Fibroblast of lung (primary cell): Measurements from ENCODE around the gene AP5B1. TPM values are rescaled to one million over a fixed set of nuclear protein-coding genes. Genes with fewer than 3 reads are reported as not detected.

ENCODE experiments used
- DNase-seq, 2 donors: peaks; one replicate each; pipeline versions ENCODE4 v3.0.0 to v3.0.0-alpha.2; 2010; ENCODE audit warnings: low read depth in 2 of 2
- H2AFZ ChIP-seq: 2 replicates; pipeline ENCODE4 v1.5.1; 2012; ENCODE audit warnings: low read length, control low read depth, inconsistent platforms
- H3K27ac ChIP-seq: 2 replicates; pipeline ENCODE4 v1.5.1; 2011; ENCODE audit warnings: low read length, control low read depth; ENCODE audit not compliant: insufficient read depth
- H3K27me3 ChIP-seq: 2 replicates; pipeline ENCODE4 v1.5.1; 2011; ENCODE audit warnings: mild to moderate bottlenecking, low read length; ENCODE audit not compliant: control insufficient read depth, insufficient read depth
- H3K36me3 ChIP-seq: 2 replicates; pipeline ENCODE4 v1.5.1; 2011; ENCODE audit warnings: low read length; ENCODE audit not compliant: control insufficient read depth, insufficient read depth
- H3K4me1 ChIP-seq: 2 replicates; pipeline ENCODE4 v1.5.1; 2011; ENCODE audit warnings: low read length; ENCODE audit not compliant: control insufficient read depth, insufficient read depth; ENCODE audit errors: extremely low read depth
- H3K4me2 ChIP-seq: 2 replicates; pipeline ENCODE4 v1.5.1; 2011; ENCODE audit warnings: low read length, control low read depth; ENCODE audit not compliant: insufficient read depth; ENCODE audit errors: extremely low read depth
- H3K4me3 ChIP-seq, 4 experiments: fragments of 200-600 bp in 1 of 4; sonication (generic) in 1 of 4; replicated peaks in 1 of 4; 2 replicates each; pipeline ENCODE4 v1.5.1; 2011 to 2016; ENCODE audit warnings: low read length in 4 of 4, low read depth in 3 of 4, mild to moderate bottlenecking in 3 of 4, control low read depth in 2 of 4, inconsistent platforms in 1 of 4, mixed read lengths in 1 of 4; ENCODE audit not compliant: insufficient read depth in 1 of 4; ENCODE audit errors: control extremely low read depth in 1 of 4
- H3K79me2 ChIP-seq: 2 replicates; pipeline ENCODE4 v1.5.1; 2012; ENCODE audit warnings: mild to moderate bottlenecking, low read length, inconsistent platforms; ENCODE audit not compliant: control insufficient read depth, insufficient read depth
- H3K9ac ChIP-seq: 2 replicates; pipeline ENCODE4 v1.5.1; 2011; ENCODE audit warnings: mild to moderate bottlenecking, low read length, control low read depth; ENCODE audit not compliant: insufficient read depth
- H3K9me3 ChIP-seq: 2 replicates; pipeline ENCODE4 v1.5.1; 2012; ENCODE audit warnings: low read depth, low read length; ENCODE audit not compliant: control insufficient read depth, insufficient read depth
- H4K20me1 ChIP-seq: 2 replicates; pipeline ENCODE4 v1.5.1; 2011; ENCODE audit warnings: low read length; ENCODE audit not compliant: control insufficient read depth, insufficient read depth; ENCODE audit errors: extremely low read depth
- CTCF ChIP-seq, 2 donors: IDR thresholded peaks in 1 of 2; conservative IDR thresholded peaks in 1 of 2; 1 replicate in 1 of 2; 2 replicates in 1 of 2; pipeline ENCODE4 v1.5.1; 2011 to 2012; ENCODE audit warnings: low read length in 2 of 2, control low read depth in 1 of 2, inconsistent platforms in 1 of 2, low read depth in 1 of 2, mild to moderate bottlenecking in 1 of 2
- EZH2 ChIP-seq: IDR thresholded peaks from 2 replicates; pipeline ENCODE4 v1.5.1; 2012; ENCODE audit warnings: low read length, control low read depth, mild to moderate bottlenecking; ENCODE audit errors: missing control alignments
- polyA plus RNA-seq, 2 donors: library from polyadenylated mRNA; depleted of rRNA in 1 of 2; stranded (reverse) in 1 of 2; unstranded in 1 of 2; fragments of >200 nt; gene quantifications; 2 replicates each; pipeline ENCODE4 v1.2.1, GENCODE V29; 2011 to 2012; ENCODE audit warnings: missing spikeins in 1 of 2
- total RNA-seq: library from RNA; depleted of rRNA; stranded (reverse); fragments of >200 nt; gene quantifications from 2 replicates; pipeline ENCODE4 v1.2.1, GENCODE V29; 2014

Gene AP5B1
- total and polyA plus RNA-seq, 2 donors (not counting 1 experiment from before 2014, with no cell fraction given): 1.6 to 6.3 TPM

GRCh38 chr11:65802841-65803240, 22.1 kb upstream of the AP5B1 start:
- H3K9ac ChIP-seq: no peak overlapping the region
- no peak overlapping the region for H2AFZ ChIP-seq
- H3K9me3 ChIP-seq: no peaks in the 10 kb centered on the region
- no peaks in the 10 kb centered on the region for H4K20me1 ChIP-seq
- no peaks in the 10 kb centered on the region for H3K36me3 ChIP-seq
- peaks cover 22% of the 10 kb centered on the region for H3K27me3 ChIP-seq
- no peak overlapping the region for H3K4me2 ChIP-seq
- no peaks in the 10 kb centered on the region for H3K79me2 ChIP-seq
- DNase-seq: no peak
- H3K4me3 ChIP-seq: no peak overlapping the region
- H3K4me1 ChIP-seq: no peaks in the 10 kb centered on the region
- TF ChIP-seq EZH2 (no peak), CTCF (conservative IDR thresholded peaks at IDR 0.05 in 1 of 2, IDR thresholded peaks at IDR 0.05 in 1 of 2; ENCODE audit: low read depth in 1 of 2, low read length in 2 of 2) (no peak)
- no peak overlapping the region for H3K27ac ChIP-seq

GRCh38 chr11:65801153-65801987, 20.6 kb upstream of the AP5B1 start:
- Histone ChIP-seq H3K27ac (no peak overlapping the region), H3K4me2 (no peak overlapping the region), H3K4me1 (no peaks in the 10 kb centered on the region), H3K79me2 (no peaks in the 10 kb centered on the region), H3K36me3 (no peaks in the 10 kb centered on the region), H3K9ac (no peak overlapping the region), H3K9me3 (no peaks in the 10 kb centered on the region), H3K27me3 (peaks cover 22% of the 10 kb centered on the region), H4K20me1 (no peaks in the 10 kb centered on the region), H2AFZ (no peak overlapping the region), H3K4me3 (no peak overlapping the region)
- no peak for TF ChIP-seq CTCF (conservative IDR thresholded peaks at IDR 0.05 in 1 of 2, IDR thresholded peaks at IDR 0.05 in 1 of 2; ENCODE audit: low read depth in 1 of 2, low read length in 2 of 2)
- no peak for TF ChIP-seq EZH2
- DNase-seq: no peak

GRCh38 chr11:65798882-65799281, 18.1 kb upstream of the AP5B1 start:
- TF ChIP-seq CTCF (conservative IDR thresholded peaks at IDR 0.05 in 1 of 2, IDR thresholded peaks at IDR 0.05 in 1 of 2; ENCODE audit: low read depth in 1 of 2, low read length in 2 of 2) (no peak), EZH2 (no peak)
- no peak overlapping the region for H3K4me3 ChIP-seq
- no peaks in the 10 kb centered on the region for H3K79me2 ChIP-seq
- no peak overlapping the region for H3K4me2 ChIP-seq
- H3K27me3 ChIP-seq: peaks cover 19% of the 10 kb centered on the region
- DNase-seq: no peak
- no peaks in the 10 kb centered on the region for H3K36me3 ChIP-seq
- H3K9me3 ChIP-seq: no peaks in the 10 kb centered on the region
- no peaks in the 10 kb centered on the region for H3K4me1 ChIP-seq
- H3K27ac ChIP-seq: no peak overlapping the region
- no peaks in the 10 kb centered on the region for H4K20me1 ChIP-seq
- no peak overlapping the region for H2AFZ ChIP-seq
- H3K9ac ChIP-seq: no peak overlapping the region
